Right hindlimb (tissue), 1 donor: ENCODE data around the gene PTX4.
"Not testable (repeated sequence)": the region's sequence is repeated elsewhere in the genome, so short reads cannot be mapped to it uniquely, and the experiment has no call there.

ENCODE experiments used
- DNase-seq: peaks from one replicate; pipeline ENCODE4 v3.0.0-alpha.2; 2018

PTX4 gene

DNA sequence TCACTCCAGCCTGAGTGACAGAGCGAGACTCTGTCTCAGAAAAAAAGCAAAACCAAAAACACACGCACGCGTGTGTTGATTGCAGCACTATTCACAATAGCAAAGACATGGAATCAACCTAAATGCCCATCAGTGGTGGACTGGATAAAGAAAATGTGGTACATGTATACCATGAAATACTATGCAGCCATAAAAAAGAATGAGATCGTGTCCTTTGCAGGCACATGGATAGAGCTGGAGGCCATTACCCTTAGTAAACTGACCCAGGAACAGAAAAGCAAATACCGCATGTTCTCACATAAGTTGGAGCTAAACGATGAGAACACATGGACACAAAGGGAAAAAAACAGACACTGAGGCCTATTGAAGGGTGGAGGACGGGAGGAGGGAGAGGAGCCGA lies 9.8 kb downstream of the PTX4 start:
- DNase-seq: not testable (repeated sequence)

DNA sequence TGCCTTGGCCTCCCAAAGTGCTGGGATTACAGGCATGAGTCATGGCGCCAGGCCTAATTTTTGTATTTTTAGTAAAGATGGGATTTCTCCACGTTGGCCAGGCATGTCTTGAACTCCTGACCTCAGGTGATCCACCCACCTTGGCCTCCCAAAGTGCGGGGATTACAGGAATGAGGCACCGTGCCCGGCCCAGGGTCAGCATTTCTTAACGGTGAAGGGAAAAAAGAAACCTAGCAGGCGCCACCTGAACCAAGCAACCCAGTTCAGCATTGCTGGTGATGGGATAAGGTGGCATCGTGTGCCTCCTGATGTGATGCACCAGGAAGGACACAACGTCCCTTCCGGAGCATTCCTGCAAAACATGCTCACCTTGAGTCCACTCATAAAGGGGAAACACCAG lies 11.7 kb downstream of the PTX4 start:
- no peak for DNase-seq

DNA sequence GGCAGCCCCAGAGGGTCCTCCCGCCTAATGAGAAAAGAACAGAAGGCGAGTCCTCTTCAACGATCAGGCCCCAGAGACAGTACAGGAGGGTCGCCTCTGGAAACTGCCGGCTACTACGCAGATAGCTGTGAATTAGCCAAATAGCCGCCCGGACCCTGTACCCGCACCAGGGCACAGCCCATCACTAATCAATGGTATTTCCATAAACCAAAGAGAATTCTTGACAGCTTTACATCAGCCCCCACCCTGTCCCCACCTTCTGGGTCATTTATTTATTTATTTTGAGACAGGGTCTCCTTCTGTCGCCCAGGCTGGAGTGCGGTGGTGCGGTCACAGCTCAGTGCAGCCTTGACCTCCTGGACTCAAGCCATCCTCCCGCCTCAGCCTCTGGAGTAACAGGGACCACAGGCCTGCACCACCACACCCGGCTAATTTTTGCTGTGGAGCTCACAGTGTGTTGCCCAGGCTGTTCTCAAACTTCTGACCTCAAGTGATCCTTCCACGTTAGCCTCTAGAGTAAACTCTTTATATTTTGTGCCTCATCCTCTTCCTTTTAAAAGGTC lies 13.1 kb downstream of the PTX4 start:
- DNase-seq: no peak

DNA sequence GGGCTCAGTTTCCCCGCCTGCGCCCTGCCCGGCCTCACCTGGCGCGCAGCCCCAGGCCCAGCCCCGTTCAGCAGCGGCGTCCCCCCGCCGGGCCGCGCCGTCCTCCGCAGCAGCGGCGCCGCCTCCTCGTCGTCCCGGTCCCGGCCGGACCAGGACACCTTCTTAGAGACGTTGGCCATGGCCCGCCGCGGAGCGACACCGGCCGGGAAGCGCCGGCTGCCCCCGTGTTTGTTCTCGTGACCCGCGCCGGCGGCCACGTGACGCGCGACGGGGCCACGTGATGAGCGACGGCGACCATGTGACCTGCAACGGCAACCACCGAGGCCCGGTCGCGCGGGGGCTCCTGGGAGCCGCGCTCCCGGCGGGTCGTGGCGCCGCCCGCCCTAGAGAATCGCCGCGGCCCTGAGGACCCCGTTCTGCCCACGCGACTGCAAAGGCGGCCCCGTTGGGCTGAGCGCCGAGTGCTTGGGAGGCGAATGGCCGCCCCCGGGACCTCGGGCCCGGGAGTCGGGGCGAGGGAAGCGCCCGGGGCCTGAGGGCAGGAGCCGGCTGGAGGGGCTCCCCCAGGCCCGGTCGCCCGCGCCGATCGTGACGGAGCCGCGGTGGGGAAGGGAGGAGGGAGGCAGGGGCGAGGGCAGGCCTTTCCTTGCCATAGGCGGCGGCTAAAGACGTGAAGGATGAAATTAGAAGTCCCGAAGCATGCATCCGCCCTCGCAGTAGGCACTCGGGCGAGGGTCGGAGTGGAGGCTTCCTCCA lies 13.8 kb downstream of the PTX4 start, which contains the start of gene CLCN7:
Gene CLCN7, minus strand, starts transcription at position 233 of the 756 bp plus-strand sequence. Its CDS starts 54 bp downstream, at position 179.
- peak; percentile 92 for DNase-seq

DNA sequence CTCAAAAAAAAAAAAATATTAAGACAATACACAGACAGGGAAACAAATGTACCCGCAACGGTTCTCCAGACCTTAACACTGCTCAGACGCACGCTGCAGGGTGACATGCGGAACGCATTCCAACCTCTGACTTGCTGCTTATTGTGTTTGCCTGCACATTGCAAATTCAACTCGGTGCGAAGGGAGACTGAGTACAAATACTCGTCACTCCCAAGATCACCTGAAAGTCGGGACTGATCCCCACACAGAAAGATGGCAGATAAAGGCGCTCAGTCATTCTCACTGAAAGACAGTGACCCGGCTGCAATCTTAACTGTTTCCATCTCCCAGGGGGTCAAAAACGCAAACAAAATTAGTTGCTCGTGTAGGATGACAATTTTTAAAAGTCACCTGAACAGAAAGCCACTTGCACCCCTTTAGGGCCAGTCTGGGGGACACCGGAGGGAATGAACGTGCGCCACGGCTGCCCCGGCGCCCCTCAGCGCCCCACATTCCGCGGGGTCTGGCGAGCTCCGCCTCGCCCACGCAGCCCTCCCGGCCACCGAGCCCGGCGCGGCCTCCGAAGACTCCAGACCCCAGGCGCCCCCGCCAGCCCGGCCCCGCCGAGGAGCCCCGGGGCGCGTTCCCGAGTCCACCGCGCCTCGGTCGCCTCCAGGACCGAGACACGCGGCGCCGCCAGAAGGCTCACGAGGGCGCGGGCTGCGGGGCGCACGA lies 14.5 kb downstream of the PTX4 start:
- DNase-seq: no peak

DNA sequence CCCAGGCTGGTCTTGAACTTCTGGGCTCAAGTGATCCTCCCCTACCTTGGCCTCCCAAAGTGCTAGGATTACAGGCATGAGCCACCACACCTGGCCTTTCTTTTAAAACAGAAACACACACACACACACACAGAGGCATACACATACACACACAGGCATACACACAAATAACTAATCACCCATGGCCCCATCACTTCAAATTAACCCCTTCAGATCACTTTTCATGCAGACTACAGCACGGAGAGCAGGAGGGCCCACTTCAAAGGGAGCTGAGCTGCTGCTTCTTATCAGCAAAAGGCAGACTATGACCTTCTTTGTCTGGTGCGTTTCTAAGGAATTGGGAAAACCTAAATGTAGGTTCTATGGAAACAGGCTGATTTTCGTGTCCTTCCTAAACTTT lies 15.8 kb downstream of the PTX4 start:
- no peak for DNase-seq

DNA sequence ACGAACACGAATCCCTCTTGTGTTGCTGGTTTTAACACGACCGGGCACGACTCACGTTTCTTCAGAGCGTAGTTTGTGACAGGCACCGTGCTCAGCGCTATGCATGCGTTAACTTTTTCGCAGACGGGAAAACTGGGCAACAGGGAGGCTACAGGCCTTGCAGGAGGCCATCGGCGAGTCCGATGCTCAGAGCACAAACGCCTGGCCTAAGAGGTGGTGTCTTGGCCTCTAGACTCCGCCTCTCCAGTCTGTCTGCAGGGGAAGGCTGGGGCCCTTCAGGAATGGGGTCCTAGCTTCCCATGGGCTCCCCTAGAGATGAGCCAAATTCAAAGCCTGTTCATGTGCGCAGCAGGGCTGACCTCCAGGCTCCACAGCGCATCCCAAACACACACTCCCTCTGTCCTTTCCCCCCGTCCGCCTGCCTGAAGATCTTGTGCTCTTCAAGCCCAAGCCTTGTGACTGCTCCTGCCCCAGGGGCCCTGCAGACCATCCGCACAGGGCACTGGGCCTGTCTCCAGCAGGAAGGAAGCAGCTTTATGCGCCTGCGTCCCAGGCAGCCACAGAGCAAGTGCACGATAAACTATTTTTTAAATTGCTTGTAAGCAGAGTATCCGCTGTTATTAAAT lies 17.1 kb downstream of the PTX4 start:
- DNase-seq: no peak

DNA sequence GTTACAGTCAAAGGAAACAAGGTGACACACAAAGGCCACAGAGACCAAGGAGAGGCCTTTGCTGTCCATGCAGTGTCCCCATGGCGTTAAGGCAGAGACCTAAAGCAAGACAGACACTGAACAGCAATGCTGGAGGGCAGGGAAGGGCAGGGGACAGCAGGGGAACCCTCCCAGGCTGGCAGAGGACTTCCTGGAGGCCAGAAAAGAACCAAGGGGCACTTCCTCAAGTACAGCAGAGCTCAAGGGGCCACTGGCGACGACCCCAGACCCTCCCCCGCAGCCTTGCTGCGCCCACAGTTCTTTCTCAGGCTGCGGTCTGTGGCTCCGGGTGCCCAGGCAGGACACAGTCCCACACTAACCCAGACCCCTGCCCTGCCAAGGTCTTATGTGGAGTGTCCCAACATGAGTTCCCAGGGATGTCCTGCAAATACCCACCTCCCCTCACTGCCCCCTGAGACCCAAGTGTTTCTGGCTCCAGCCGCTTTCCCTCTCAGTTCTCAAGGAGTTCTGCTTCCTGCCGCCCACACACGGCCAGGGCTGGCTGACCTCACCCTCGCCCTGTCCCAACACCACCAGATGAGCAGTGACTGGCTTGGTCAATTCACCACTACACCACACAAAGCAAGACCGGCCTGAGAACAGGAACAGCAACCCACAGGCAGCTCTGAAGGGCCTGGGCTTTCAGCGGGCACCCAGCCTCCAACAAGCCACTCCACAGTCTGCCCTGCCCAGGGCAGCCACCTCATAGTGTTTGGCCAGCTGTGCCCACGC lies 18.1 kb downstream of the PTX4 start:
- DNase-seq: no peak

DNA sequence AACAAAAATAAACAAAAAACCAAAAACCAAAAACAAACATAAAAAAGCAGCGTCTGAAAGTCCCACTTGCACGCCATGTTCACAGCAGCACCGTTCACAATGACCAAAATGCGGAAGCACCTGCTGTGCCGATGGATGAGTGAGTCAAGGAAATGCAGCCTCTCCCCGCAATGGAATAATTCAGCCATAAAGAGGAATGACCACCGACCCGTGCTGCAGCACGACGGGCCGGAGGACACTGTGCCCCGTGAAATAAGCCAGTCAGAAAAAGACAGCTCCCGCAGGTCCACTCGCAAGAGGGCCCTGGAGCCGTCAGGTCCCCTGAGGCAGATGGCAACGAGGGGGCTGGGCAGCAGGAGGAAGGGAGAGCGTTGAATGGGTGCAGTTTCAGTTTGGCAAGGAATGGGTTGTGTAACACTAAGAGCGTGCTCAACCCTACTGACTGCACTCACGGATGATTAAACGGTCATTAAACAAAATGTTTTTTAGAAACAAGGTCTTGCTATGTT lies 19.0 kb downstream of the PTX4 start:
- no peak for DNase-seq

DNA sequence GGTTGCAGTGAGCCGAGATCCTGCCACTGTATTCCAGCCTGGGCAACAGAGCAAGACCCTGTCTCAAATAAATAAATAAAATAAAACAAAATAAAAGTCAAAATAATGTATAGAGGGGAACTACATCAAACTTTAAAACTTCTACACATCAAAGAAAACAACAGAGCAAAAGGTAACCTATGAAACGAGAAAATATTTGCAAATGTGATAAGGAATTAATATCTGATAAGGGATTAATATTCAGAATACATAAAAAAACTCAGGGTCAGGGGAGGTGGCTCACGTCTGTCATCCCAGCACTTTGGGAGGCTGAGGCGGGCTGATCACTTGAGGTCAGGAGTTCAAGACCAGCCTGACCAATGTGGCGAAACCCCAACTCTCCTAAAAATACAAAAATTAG lies 19.6 kb downstream of the PTX4 start:
- DNase-seq: not testable (repeated sequence)

DNA sequence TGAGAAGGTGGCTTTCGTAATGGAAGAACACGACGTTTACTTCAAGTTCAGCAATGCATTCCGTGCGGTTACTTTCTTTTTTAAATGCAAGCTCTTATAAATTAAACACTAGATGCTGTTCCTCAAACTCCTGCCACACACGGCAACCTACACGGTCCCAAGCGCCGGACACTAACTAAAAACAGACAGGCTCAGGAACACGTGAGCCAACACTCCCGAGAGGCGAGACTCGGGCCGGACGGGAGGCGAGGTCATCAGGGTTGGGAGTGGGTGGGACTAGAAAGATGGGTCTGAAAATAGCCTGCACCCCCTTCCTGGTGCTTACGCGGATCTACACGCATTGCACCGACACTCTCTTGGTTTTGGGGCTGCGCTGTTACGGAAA lies 20.3 kb downstream of the PTX4 start:
- DNase-seq: no peak

DNA sequence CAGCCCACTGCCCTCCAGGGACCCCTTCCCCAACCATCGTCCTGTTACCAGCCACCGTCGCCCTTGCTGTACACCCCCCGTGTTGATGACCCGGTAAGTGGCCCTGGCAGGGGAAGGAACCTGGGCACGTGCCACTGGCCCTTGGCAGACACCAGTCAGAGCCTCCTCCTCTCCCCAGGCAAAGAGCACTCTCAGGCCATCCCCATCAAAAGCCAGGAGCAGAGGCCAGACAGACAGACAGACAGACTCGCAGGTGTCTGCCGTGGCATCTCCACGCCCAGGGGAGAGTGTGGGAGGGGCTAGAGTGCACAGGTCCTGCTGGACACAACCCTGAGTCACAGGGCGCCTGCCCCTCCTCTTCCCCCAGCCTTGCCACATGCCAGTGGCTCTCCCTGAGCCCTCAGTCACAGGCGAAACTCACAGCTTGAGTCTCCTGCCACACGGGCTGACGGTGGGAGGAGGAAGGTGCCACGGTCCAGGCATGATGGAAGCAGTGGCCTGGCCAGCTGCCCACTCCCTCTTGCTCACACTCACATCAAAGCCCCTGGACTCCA lies 21.7 kb downstream of the PTX4 start:
- no peak for DNase-seq

DNA sequence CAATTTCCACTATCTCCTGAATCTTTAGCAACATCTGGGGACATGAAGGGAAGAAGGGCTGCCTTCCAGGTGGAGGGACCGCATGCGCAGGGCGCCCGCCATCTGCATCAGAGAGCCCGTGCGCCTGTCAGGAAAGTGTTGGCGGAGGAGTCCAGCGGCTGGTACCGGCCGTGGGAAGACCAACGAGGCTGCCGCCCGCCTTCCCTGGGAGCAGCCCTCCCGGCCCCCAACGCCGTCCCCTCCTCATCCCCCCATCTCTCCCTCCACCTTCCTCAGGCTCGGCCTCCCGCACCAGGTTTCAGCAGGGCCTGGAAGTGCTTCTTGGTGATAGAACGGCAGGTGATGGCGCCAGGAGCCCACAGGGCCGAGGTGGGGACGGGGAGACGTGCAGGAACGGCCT lies 22.7 kb downstream of the PTX4 start:
- DNase-seq: no peak

DNA sequence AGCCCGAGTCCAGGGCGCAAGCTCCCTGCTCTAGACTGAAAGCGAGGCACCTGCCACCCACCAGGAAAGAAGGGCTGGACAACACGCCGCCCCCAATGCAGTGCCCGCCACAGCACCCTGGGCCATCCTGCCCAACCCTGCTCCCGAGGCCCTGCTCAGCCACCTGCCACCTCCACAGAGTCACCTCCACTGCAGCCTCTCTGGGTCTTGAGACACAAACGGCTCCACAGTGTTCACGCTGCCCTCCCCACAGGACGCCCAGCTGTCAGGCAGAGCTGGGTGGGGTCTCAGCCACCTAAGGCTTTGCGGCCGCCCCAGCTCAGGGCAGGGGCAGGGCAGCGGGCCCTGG lies 23.2 kb downstream of the PTX4 start:
- no peak for DNase-seq

DNA sequence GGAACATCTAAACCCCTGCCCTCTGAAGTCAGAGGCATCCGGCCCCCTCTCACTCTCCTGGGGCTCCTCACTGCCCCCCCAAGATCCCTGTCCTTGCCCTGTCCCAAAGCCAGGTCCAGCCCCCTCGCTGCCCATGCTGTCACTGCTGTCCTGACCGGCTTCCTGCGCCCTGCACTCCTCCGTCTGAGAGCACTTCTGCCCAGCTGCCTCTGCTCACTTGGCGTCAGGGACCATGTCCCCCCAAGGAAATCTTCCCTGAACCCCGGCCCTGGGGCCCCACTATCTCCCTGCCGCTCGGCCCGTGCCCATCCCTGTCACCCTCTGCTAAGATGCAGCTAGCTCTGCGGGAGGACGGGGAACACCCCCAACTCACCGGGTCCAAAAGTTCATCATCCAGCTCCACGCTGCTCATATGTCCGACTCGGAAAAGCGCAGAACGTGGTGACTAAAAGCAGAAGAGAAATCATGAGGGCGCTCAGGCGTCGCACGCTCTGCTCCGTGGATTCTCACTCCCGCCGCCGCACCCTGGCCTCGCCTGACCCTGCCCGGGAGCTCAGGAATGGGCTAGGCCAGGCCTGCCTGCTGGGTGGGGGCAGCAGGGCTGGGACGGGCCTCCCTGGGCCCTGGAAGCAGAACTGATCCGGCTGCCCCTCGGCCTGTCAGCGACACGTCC lies 23.7 kb downstream of the PTX4 start:
- DNase-seq: no peak

DNA sequence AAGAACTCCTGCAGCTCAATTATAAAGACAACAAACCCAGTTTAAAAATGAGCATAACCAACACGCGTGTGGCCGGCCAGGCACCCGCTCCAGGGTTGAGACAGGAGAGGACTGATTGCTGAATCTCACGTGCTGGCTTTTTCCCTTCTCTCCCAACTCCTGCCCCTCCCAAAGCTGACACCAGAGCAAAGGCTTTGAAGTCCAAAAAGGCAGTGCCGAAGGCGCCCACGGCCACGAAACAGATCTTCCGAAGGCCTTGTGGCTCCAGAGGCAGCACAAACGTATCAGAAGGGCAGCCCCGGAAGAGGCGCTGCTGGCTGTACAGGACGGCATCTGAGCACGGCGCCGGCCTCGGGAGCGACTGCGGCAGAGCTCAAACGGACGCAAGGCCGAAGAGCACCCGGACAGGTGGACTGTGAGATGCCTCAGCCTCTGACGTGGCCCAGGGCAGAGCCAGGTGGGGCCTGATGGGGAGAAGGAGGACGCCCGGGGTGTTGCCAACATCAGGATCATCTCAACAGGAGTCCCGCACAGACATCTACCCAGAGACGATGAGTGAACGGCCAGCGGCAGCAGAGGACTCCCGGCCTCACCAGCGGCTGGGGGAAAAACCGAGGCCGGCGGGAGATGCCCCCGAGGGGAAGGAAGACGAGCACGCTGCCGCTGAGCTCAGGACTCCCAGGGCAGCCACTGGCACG lies 24.4 kb downstream of the PTX4 start:
- no peak for DNase-seq

DNA sequence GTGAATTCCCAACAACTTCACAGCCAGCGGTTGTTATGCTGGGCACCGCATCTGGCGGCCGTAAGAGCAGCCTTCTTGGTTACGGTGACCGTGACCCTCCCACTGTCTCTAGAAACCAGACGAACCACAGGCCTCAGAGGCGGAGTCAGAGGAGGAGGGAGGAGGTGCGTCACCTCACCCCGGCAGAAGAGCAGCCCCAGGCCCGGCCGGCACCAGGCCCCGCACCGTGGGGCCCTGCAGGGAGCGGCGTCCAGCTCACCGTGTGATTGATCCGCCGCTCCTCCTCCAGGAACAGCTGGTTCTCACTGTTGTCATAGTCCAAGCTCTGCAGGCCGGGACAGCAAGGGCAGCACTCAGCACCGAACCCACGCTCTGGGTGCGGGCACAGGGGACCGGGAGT lies 27.6 kb downstream of the PTX4 start:
- DNase-seq: no peak

DNA sequence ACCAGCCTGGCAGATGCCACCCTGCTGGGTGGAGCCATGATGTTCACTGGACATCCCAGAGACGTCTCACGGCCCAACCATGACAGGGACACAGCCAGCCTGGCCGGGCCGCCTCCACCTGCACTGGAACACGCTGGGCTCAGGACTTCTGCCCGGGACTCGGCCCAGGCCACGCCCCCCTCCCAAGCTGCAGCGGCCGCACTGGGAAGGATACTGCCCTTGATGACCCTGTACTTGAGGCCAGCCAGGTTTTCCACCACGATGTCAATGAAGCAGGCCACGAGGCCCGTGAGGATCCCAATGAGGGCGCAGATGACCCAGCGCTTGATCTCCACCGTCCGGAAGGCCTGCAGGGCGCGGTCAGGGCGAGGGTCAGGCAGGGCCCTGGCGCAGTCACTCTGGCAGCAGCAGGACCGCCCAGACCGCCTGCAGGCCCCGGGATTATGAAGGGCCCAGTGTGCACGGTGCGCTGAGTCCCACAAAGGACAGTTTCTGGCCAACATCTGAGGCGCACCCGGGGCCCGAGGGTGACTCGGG lies 28.1 kb downstream of the PTX4 start:
- DNase-seq: no peak

DNA sequence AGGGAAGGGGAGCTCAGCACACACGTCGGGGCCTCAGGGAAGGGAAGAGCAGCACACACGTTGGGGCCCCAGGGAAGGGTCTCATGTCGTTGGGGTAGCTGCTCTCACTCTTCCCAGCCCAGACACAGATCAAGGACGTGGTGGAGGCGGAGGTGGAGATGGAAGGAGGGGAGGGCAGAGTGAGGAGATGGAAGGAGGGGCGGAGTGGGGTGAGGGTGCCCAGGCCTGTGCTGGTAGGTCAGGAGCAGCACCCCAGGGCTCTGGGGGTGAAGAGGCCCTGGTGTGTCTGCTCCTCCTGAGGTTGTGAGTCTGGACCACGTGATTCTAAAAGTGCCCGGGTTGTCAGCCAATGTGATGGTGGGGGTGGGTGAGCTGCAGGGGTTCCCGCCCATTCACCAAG lies 28.8 kb downstream of the PTX4 start:
- no peak for DNase-seq

DNA sequence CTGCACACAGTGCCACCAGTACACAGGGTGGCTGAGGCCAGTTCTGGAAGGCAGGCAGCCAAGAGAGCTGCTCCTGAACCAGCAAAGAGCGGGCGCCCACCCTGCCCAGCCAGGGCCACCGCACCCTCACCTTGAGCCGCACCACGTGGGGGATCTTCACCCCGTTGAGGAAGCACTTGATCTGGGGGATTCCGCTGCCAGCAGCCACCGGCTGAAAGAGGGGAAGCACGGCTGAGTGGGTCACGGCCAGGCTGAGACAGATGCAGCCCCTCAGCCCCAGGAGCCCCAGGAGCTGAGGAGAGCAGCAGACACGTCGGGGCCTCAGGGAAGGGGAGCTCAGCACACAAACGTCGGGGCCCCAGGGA lies 29.8 kb downstream of the PTX4 start:
- DNase-seq: no peak

DNA sequence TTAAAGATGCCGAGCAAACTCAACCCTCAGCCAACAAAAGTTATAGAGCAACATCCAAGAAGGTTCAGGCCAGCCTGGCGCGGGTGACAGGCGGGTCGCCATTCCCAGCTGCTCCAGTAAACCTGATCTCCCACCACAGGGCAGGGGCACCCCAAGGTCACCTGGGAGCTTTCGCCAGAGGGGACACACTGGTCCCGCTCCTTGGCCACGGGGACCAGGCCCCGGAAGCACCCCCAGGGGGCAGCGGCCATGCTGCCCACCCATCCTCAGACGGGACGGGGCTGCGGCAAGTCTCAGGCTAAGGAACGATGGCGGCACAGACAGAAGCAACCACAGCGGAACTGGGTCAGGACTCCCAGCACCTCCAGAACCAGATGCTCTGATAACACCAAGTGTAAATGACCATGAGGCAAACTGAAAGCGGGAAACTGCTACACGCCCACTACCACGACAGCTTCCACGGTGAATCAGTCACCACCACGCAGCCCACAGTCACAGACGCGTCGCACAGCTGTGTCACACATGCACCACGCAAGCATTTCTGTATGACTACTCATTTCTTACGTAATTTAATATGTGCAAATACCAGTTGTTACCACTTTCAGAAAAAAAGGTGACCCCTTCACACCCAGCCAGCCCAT lies 30.3 kb downstream of the PTX4 start:
- DNase-seq: no peak
